IMR-90 (cell line): ENCODE results near the gene PDCD2. TPM values are rescaled to one million over a fixed set of nuclear protein-coding genes. Genes with fewer than 3 reads are reported as not detected.

ENCODE experiments used
- polyA plus RNA-seq, 3 experiments: library from polyadenylated mRNA; depleted of rRNA; stranded (reverse); fragments of >200 nt; gene quantifications; 2 replicates each; pipeline ENCODE4 v1.2.3, GENCODE V29; 2012; ENCODE audit warnings: low replicate concordance in 1 of 3
- total RNA-seq: library from RNA; depleted of rRNA; stranded (reverse); fragments of >200 nt; gene quantifications from 2 replicates; pipeline ENCODE4 v1.2.3, GENCODE V29; 2012; rRNA removed

The PDCD2 gene
- total and polyA plus RNA-seq, 2 of the 4 experiments (the other 2 are of a cell fraction) = 46.1 to 48.8 TPM

Other genes starting within 250 kb of the PDCD2 start
- gene PSMB1, start 31.3 kb downstream of the PDCD2 start, total RNA-seq = 508 and 560 TPM in 2 replicates
- 450 and 471 TPM in 2 replicates for gene PSMB1, start 31.3 kb downstream of the PDCD2 start, polyA plus RNA-seq (2012; rRNA removed)
- gene TBP, start 30.3 kb downstream of the PDCD2 start, total RNA-seq = 8.8 and 12.2 TPM in 2 replicates
- 11.9 and 12.5 TPM in 2 replicates for gene TBP, start 30.3 kb downstream of the PDCD2 start, polyA plus RNA-seq (2012; rRNA removed)